22Rv1 (cell line): ENCODE measurements around the gene UPK3A.
"Not testable (repeated sequence)": the region's sequence is repeated elsewhere in the genome, so short reads cannot be mapped to it uniquely, and the experiment has no call there.

Experiments
- H3K27ac ChIP-seq: fragments of 450-650 bp; 2 replicates; pipeline ENCODE4 v1.5.1; 2017
- ZFX ChIP-seq: fragments of 450-650 bp; IDR thresholded peaks from 2 replicates; pipeline ENCODE4 v1.6.1; 2017; ENCODE audit warnings: antibody characterized with exemption, borderline replicate concordance
- TF ChIP-seq, protein P1 (sequence below): fragments of 450-650 bp; IDR thresholded peaks from 2 replicates; pipeline ENCODE4 v1.5.1; 2017; ENCODE audit warnings: mild to moderate bottlenecking

UPK3A gene

DNA sequence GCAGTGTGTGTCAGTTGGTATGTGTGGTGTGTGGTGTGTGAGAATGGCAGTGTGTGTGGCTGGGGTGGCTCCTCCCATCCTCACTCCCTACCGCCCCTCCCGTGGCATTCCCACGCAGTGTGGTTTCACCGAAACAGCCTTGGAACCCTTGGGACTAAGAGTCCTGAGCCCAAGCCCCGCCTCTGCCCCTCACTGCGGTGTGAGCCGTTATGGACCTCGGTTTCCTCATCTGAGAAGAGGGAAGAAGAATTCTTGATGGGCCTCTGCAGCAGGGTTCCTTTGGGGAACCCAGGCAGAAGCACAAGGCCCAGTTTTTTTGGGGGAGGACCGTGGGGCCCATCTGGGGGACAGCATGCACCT, 7.2 kb downstream of the UPK3A start:
- no peak overlapping the region for H3K27ac ChIP-seq
- TF ChIP-seq, protein P1, sequence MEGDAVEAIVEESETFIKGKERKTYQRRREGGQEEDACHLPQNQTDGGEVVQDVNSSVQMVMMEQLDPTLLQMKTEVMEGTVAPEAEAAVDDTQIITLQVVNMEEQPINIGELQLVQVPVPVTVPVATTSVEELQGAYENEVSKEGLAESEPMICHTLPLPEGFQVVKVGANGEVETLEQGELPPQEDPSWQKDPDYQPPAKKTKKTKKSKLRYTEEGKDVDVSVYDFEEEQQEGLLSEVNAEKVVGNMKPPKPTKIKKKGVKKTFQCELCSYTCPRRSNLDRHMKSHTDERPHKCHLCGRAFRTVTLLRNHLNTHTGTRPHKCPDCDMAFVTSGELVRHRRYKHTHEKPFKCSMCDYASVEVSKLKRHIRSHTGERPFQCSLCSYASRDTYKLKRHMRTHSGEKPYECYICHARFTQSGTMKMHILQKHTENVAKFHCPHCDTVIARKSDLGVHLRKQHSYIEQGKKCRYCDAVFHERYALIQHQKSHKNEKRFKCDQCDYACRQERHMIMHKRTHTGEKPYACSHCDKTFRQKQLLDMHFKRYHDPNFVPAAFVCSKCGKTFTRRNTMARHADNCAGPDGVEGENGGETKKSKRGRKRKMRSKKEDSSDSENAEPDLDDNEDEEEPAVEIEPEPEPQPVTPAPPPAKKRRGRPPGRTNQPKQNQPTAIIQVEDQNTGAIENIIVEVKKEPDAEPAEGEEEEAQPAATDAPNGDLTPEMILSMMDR, result no peak
- no peak for TF ChIP-seq ZFX

DNA sequence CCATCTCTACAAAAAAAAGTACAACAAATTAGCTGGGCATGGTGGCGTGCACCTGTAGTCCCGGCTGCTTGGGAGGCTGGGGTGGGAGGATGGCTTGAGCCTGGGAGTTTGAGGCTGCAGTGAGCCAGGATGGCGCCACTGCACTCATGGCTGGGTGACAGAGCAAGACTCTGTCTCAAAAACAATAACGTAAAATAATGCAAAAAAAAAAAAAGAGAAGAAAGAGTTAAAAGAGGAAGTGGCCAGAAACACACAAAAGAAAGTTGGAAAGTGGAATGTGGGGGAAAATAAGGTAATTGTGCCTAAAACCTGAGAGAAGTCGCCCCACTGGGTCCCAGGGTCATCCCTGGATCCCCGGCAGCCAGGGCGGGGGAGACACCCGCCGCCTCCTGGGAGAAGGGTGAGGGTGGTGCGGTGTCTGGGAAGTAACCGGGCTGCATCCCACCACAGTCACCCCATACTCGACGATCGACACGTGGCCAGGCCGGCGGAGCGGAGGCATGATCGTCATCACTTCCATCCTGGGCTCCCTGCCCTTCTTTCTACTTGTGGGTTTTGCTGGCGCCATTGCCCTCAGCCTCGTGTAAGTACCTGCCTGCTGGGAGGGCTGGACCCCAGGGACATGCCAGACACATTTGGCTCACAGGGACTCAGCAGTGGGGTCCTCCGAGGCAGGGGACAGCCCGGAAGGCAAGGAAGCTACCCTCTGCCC, 8.1 kb downstream of the UPK3A start:
- no peak for TF ChIP-seq ZFX
- TF ChIP-seq, protein P1, result no peak
- no peak overlapping the region for H3K27ac ChIP-seq

DNA sequence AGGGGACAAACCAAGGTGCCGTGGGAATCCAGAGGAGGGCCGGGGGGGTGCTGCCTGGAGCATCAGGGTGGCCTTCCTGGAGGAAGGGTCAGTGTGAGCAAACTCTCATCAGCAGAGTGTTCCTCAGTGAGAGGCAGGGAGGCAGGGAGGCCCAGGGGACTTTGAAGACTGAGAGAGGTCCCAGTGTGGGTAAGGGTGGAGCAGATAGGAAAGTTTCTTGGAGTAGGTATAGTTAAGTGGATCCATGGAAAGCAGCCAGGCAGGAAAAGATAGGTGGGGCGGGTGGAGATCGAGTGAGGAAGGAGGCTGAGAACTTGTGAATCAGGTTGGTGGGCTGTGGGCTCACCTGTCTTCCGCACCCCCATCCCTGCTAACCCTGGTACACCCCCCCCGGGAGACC, 9.3 kb downstream of the UPK3A start:
- H3K27ac ChIP-seq, result no peak overlapping the region
- TF ChIP-seq, protein P1, result no peak
- TF ChIP-seq ZFX, result no peak

DNA sequence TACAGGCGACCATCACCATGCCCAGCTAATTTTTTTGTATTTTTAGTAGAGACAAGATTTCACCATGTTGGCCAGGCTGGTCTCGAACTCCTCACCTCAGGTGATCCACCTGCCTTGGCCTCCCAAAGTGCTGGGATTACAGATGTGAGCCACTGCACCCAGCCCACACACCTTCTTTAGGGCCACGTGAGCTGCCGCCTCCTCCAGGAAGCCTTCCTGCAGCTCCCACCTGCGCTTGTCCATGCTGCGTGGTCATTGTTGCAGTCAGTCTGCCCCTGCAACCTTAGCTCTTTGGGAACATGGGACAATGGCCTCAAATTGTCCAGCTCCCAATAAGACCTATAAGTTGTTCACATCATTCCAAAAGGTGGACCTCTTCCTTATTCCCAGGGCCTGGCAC, 10.3 kb downstream of the UPK3A start:
- H3K27ac ChIP-seq, result not testable (repeated sequence)

GRCh38 chr22:45295492-45295891, 10.7 kb downstream of the UPK3A start:
- TF ChIP-seq ZFX, result no peak
- TF ChIP-seq, protein P1, result no peak
- H3K27ac ChIP-seq, result no peak overlapping the region

GRCh38 chr22:45296628-45297297, 12.0 kb downstream of the UPK3A start:
- TF ChIP-seq, protein P1, result no peak
- no peak for TF ChIP-seq ZFX
- no peak overlapping the region for H3K27ac ChIP-seq

GRCh38 chr22:45298934-45299505, 14.3 kb downstream of the UPK3A start:
- no peak for TF ChIP-seq ZFX
- TF ChIP-seq, protein P1, result no peak

More at GRCh38 chr22:45298934-45299505, 14.3 kb downstream of the UPK3A start:
- no peak overlapping the region for H3K27ac ChIP-seq
